CD14-positive monocyte (primary cell): Measurements from ENCODE around the gene PTCD2. TPM values are rescaled to one million over a fixed set of nuclear protein-coding genes. Genes with fewer than 3 reads are reported as not detected.

ENCODE experiments used
- DNase-seq, 3 donors: peaks; one replicate each; pipeline ENCODE4 v3.0.0-alpha.2; 2011 to 2022
- H2AFZ ChIP-seq: 2 replicates; pipeline ENCODE4 v1.6.0; 2012; ENCODE audit warnings: mild to moderate bottlenecking, low read depth, low read length, inconsistent platforms; ENCODE audit not compliant: insufficient read depth, poor library complexity, severe bottlenecking
- H3K27ac ChIP-seq, 2 donors: 1 replicate in 1 of 2; 2 replicates in 1 of 2; pipeline ENCODE4 v1.5.1; 2012 to 2013; ENCODE audit warnings: low read length in 2 of 2, control low read depth in 1 of 2, inconsistent platforms in 1 of 2, low read depth in 1 of 2, mild to moderate bottlenecking in 1 of 2
- H3K27me3 ChIP-seq, 2 donors: one replicate each; pipeline versions ENCODE4 v1.6.0 to v1.6.1; 2011 to 2013; ENCODE audit warnings: low read length in 2 of 2; ENCODE audit not compliant: control insufficient read depth in 2 of 2, insufficient read depth in 2 of 2
- H3K36me3 ChIP-seq, 2 donors: replicated peaks in 1 of 2; 1 replicate in 1 of 2; 2 replicates in 1 of 2; pipeline versions ENCODE4 v1.5.1 to v1.6.1; 2012 to 2013; ENCODE audit warnings: low read length in 2 of 2, control low read depth in 1 of 2, inconsistent platforms in 1 of 2, mild to moderate bottlenecking in 1 of 2; ENCODE audit not compliant: insufficient read depth in 2 of 2, control insufficient read depth in 1 of 2
- H3K4me1 ChIP-seq, 2 donors: 1 replicate in 1 of 2; 2 replicates in 1 of 2; pipeline versions ENCODE4 v1.5.1 to v1.6.1; 2012 to 2013; ENCODE audit warnings: low read length in 2 of 2, control low read depth in 1 of 2, inconsistent platforms in 1 of 2, mild to moderate bottlenecking in 1 of 2, moderate library complexity in 1 of 2; ENCODE audit not compliant: insufficient read depth in 2 of 2, control insufficient read depth in 1 of 2
- H3K4me2 ChIP-seq: replicated peaks from 2 replicates; pipeline ENCODE3; 2012; ENCODE audit warnings: low read length, moderate library complexity, mild to moderate bottlenecking; ENCODE audit not compliant: poor library complexity, severe bottlenecking; ENCODE audit errors: extremely low read depth
- H3K4me3 ChIP-seq, 3 experiments: fragments of 200-600 bp in 1 of 3; sonication (generic) in 1 of 3; replicated peaks in 1 of 3; 1 replicate in 2 of 3; 2 replicates in 1 of 3; pipeline ENCODE4 v1.5.1; 2011 to 2013; ENCODE audit warnings: low read length in 3 of 3, mild to moderate bottlenecking in 3 of 3, control low read depth in 2 of 3, low read depth in 2 of 3, inconsistent platforms in 1 of 3, moderate library complexity in 1 of 3
- H3K79me2 ChIP-seq: 2 replicates; pipeline ENCODE4 v1.6.0; 2012; ENCODE audit warnings: mild to moderate bottlenecking, control low read depth, inconsistent platforms, low read length, moderate library complexity; ENCODE audit not compliant: insufficient read depth
- H3K9ac ChIP-seq: 2 replicates; pipeline ENCODE4 v1.6.0; 2017; ENCODE audit warnings: low read length, mild to moderate bottlenecking; ENCODE audit not compliant: insufficient read depth, poor library complexity, severe bottlenecking
- H3K9me3 ChIP-seq, 2 donors: replicated peaks in 1 of 2; 1 replicate in 1 of 2; 2 replicates in 1 of 2; pipeline versions ENCODE4 v1.5.1 to v1.6.1; 2012 to 2013; ENCODE audit warnings: low read length in 2 of 2, control low read depth in 1 of 2; ENCODE audit not compliant: control insufficient read depth in 1 of 2, insufficient read depth in 1 of 2
- H4K20me1 ChIP-seq: 2 replicates; pipeline ENCODE4 v1.6.0; 2012; ENCODE audit warnings: mild to moderate bottlenecking, low read length, control low read depth, moderate library complexity; ENCODE audit not compliant: insufficient read depth
- H3K27ac Mint-ChIP-seq, 7 donors: one replicate each; pipeline ENCODE4 v1.8.0; 2020; ENCODE audit warnings: mild to moderate bottlenecking in 7 of 7, mixed read lengths in 7 of 7, moderate library complexity in 6 of 7, inconsistent platforms in 2 of 7
- H3K27me3 Mint-ChIP-seq, 3 donors: one replicate each; pipeline ENCODE4 v1.8.0; 2021 to 2022; ENCODE audit warnings: low read depth in 3 of 3, mild to moderate bottlenecking in 3 of 3, mixed read lengths in 3 of 3, moderate library complexity in 3 of 3, inconsistent platforms in 1 of 3
- H3K36me3 Mint-ChIP-seq, 2 donors: one replicate each; pipeline ENCODE4 v1.8.0; 2020; ENCODE audit warnings: mixed read lengths in 2 of 2, inconsistent platforms in 1 of 2, mild to moderate bottlenecking in 1 of 2
- H3K4me1 Mint-ChIP-seq: one replicate; pipeline ENCODE4 v1.8.0; 2020; ENCODE audit warnings: mild to moderate bottlenecking, mixed read lengths
- H3K4me3 Mint-ChIP-seq, 2 donors: one replicate each; pipeline ENCODE4 v1.8.0; 2020; ENCODE audit warnings: mild to moderate bottlenecking in 2 of 2, mixed read lengths in 2 of 2, moderate library complexity in 1 of 2
- H3K9me3 Mint-ChIP-seq, 7 donors: one replicate each; pipeline ENCODE4 v1.8.0; 2020 to 2022; ENCODE audit warnings: mixed read lengths in 7 of 7, mild to moderate bottlenecking in 6 of 7, moderate library complexity in 6 of 7, inconsistent platforms in 2 of 7
- WGBS: methylation state at CpG from one replicate; pipeline ENCODE4 v1.1.5; 2013; ENCODE audit warnings: missing lambda C conversion rate; ENCODE audit not compliant: insufficient coverage; 5-methylcytosine and 5-hydroxymethylcytosine counted together
- intact Hi-C, 2 donors: fragments of 100-400 bp; cut with micrococcal nuclease; formaldehyde crosslinking; loops; one replicate each; pipeline versions ENCODE4 v1.15.0 to v1.15.1; 2023
- polyA plus RNA-seq, 3 donors: library from polyadenylated mRNA; depleted of rRNA in 1 of 3; unstranded in 2 of 3; stranded (reverse) in 1 of 3; fragments of 300-500 nt in 2 of 3; fragments of >200 nt in 1 of 3; fragmentation: Illumina TruSeq in 2 of 3; gene quantifications; 1 replicate in 2 of 3; 2 replicates in 1 of 3; pipeline ENCODE4 v1.2.3, GENCODE V29; 2012 to 2021
- TF ChIP-seq, protein P1 (sequence below): fragments of 200-600 bp; IDR thresholded peaks from one replicate; pipeline ENCODE4 v1.8.0; 2022; ENCODE audit warnings: antibody characterized with exemption, mild to moderate bottlenecking

PTCD2 gene
- polyA plus RNA-seq, 3 donors: 1.6 to 2.2 (median 1.8) TPM

- no peak overlapping the region for H3K4me3 ChIP-seq
- H3K4me3 Mint-ChIP-seq: no peak overlapping the region
- H2AFZ ChIP-seq: no peak overlapping the region
- no peak for DNase-seq
- peaks cover 4 to 10% of the 10 kb centered on the region in 2 donors for H3K4me1 ChIP-seq
- TF ChIP-seq, protein P1, sequence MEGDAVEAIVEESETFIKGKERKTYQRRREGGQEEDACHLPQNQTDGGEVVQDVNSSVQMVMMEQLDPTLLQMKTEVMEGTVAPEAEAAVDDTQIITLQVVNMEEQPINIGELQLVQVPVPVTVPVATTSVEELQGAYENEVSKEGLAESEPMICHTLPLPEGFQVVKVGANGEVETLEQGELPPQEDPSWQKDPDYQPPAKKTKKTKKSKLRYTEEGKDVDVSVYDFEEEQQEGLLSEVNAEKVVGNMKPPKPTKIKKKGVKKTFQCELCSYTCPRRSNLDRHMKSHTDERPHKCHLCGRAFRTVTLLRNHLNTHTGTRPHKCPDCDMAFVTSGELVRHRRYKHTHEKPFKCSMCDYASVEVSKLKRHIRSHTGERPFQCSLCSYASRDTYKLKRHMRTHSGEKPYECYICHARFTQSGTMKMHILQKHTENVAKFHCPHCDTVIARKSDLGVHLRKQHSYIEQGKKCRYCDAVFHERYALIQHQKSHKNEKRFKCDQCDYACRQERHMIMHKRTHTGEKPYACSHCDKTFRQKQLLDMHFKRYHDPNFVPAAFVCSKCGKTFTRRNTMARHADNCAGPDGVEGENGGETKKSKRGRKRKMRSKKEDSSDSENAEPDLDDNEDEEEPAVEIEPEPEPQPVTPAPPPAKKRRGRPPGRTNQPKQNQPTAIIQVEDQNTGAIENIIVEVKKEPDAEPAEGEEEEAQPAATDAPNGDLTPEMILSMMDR: no peak
- H3K27ac ChIP-seq: no peak overlapping the region
- H3K9me3 ChIP-seq: no peaks in the 10 kb centered on the region
- no peaks in the 10 kb centered on the region for H3K27me3 ChIP-seq
- no peak overlapping the region for H3K9ac ChIP-seq
- H3K36me3 Mint-ChIP-seq: peaks cover 29 to 47% of the 10 kb centered on the region in 2 donors
- H3K36me3 ChIP-seq: peaks cover 2 to 36% of the 10 kb centered on the region in 2 donors
- no peak overlapping the region for H3K4me2 ChIP-seq
- H3K27me3 Mint-ChIP-seq: no peaks in the 10 kb centered on the region
- H3K27ac Mint-ChIP-seq: no peak overlapping the region
- no peaks in the 10 kb centered on the region for H4K20me1 ChIP-seq
- intact Hi-C loops: no loop called here
- peaks cover 13% of the 10 kb centered on the region for H3K4me1 Mint-ChIP-seq
- peaks cover 0 to 5% (median under 1%) of the 10 kb centered on the region in 7 donors for H3K9me3 Mint-ChIP-seq
- WGBS: 100% methylated on average over 1 of the region's 1 CpG
- H3K79me2 ChIP-seq: no peaks in the 10 kb centered on the region
Measured at GRCh38 chr5:72281430-72281763, 38.8 kb upstream of the PTCD2 start.

GRCh38 chr5:72281764-72282499 is 38.2 kb upstream of the PTCD2 start:
- no peaks in the 10 kb centered on the region for H3K27me3 ChIP-seq
- H3K79me2 ChIP-seq: no peaks in the 10 kb centered on the region
- intact Hi-C loops: no loop called here
- H4K20me1 ChIP-seq: no peaks in the 10 kb centered on the region
- H3K4me1 Mint-ChIP-seq: peaks cover 13% of the 10 kb centered on the region
- H3K27ac Mint-ChIP-seq: no peak overlapping the region
- H3K4me1 ChIP-seq: peaks cover 4 to 10% of the 10 kb centered on the region in 2 donors
- H3K9ac ChIP-seq: no peak overlapping the region
- no peak overlapping the region for H3K4me3 Mint-ChIP-seq
- peaks cover 30 to 47% of the 10 kb centered on the region in 2 donors for H3K36me3 Mint-ChIP-seq
- H3K27me3 Mint-ChIP-seq: no peaks in the 10 kb centered on the region
- no peak overlapping the region for H3K27ac ChIP-seq
- H3K4me2 ChIP-seq: no peak overlapping the region
- H3K9me3 ChIP-seq: no peaks in the 10 kb centered on the region
- no peak overlapping the region for H3K4me3 ChIP-seq
- no peak for DNase-seq
- no CpG with 5 or more reads among the region's 3 CpGs for WGBS
- H3K9me3 Mint-ChIP-seq: peaks cover 0 to 5% (median 0%) of the 10 kb centered on the region in 7 donors
- no peak overlapping the region for H2AFZ ChIP-seq
- TF ChIP-seq, protein P1: no peak
- H3K36me3 ChIP-seq: peaks cover 2 to 41% of the 10 kb centered on the region in 2 donors
